Measurements from ENCODE around the gene GPR173. TPM values are rescaled to one million over a fixed set of nuclear protein-coding genes. Genes with fewer than 3 reads are reported as not detected.
A peak's percentile ranks its signal among the peaks of the same experiment; 100 is the strongest.

Gene GPR173
- total RNA-seq, 1 donor, result 3.9 TPM

GRCh38 chrX:53082773-53083616, 34.4 kb downstream of the GPR173 start:
- no peak for DNase-seq (ENCODE audit: low read depth)
- H3K4me3 ChIP-seq (ENCODE audit: low read depth, low read length), result peak overlapping the region; percentile 65
- TF ChIP-seq, protein P1, sequence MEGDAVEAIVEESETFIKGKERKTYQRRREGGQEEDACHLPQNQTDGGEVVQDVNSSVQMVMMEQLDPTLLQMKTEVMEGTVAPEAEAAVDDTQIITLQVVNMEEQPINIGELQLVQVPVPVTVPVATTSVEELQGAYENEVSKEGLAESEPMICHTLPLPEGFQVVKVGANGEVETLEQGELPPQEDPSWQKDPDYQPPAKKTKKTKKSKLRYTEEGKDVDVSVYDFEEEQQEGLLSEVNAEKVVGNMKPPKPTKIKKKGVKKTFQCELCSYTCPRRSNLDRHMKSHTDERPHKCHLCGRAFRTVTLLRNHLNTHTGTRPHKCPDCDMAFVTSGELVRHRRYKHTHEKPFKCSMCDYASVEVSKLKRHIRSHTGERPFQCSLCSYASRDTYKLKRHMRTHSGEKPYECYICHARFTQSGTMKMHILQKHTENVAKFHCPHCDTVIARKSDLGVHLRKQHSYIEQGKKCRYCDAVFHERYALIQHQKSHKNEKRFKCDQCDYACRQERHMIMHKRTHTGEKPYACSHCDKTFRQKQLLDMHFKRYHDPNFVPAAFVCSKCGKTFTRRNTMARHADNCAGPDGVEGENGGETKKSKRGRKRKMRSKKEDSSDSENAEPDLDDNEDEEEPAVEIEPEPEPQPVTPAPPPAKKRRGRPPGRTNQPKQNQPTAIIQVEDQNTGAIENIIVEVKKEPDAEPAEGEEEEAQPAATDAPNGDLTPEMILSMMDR (IDR thresholded peaks at IDR 0.05; ENCODE audit: insufficient read depth, low read depth, low read length), result no peak

- no peak for DNase-seq (ENCODE audit: low read depth)
- H3K4me3 ChIP-seq (ENCODE audit: low read depth, low read length), result peak overlapping the region; percentile 65
- TF ChIP-seq, protein P1 (IDR thresholded peaks at IDR 0.05; ENCODE audit: insufficient read depth, low read depth, low read length), result no peak
Measured at GRCh38 chrX:53084043-53084570, 35.5 kb downstream of the GPR173 start.

GRCh38 chrX:53084863-53085262, 36.3 kb downstream of the GPR173 start:
- DNase-seq (ENCODE audit: low read depth), result no peak
- TF ChIP-seq, protein P1 (IDR thresholded peaks at IDR 0.05; ENCODE audit: insufficient read depth, low read depth, low read length), result no peak
- no peak overlapping the region for H3K4me3 ChIP-seq (ENCODE audit: low read depth, low read length)

- no peak overlapping the region for H3K4me3 ChIP-seq (ENCODE audit: low read depth, low read length)
- TF ChIP-seq, protein P1 (IDR thresholded peaks at IDR 0.05; ENCODE audit: insufficient read depth, low read depth, low read length), result no peak
- no peak for DNase-seq (ENCODE audit: low read depth)
Measured at GRCh38 chrX:53085661-53086229, 37.2 kb downstream of the GPR173 start.

- TF ChIP-seq, protein P1 (IDR thresholded peaks at IDR 0.05; ENCODE audit: insufficient read depth, low read depth, low read length), result no peak
- no peak for DNase-seq (ENCODE audit: low read depth)
Measured at GRCh38 chrX:53086464-53086863, 37.9 kb downstream of the GPR173 start.

GRCh38 chrX:53087388-53087831, 38.8 kb downstream of the GPR173 start:
- TF ChIP-seq, protein P1 (IDR thresholded peaks at IDR 0.05; ENCODE audit: insufficient read depth, low read depth, low read length), result no peak
- DNase-seq (ENCODE audit: low read depth), result no peak
- no peak overlapping the region for H3K4me3 ChIP-seq (ENCODE audit: low read depth, low read length)

More at GRCh38 chrX:53086464-53086863, 37.9 kb downstream of the GPR173 start:
- no peak overlapping the region for H3K4me3 ChIP-seq (ENCODE audit: low read depth, low read length)
